HFF-Myc (cell line): ENCODE results near the gene NPPC.

Experiments
- DNase-seq: peaks from one replicate; pipeline ENCODE4 v3.0.0-alpha.2; 2011; ENCODE audit warnings: low read depth; ENCODE audit errors: extremely low read depth
- H3K4me3 ChIP-seq: replicated peaks from 2 replicates; pipeline ENCODE4 v1.5.1; 2011; ENCODE audit warnings: low read depth, mild to moderate bottlenecking, control low read depth, low read length
- TF ChIP-seq, protein P1 (sequence below): IDR thresholded peaks from 2 replicates; pipeline ENCODE4 v1.5.1; 2012; ENCODE audit warnings: mild to moderate bottlenecking, low read depth, low read length, control low read depth; ENCODE audit errors: missing control alignments

NPPC gene, protein sequence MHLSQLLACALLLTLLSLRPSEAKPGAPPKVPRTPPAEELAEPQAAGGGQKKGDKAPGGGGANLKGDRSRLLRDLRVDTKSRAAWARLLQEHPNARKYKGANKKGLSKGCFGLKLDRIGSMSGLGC

DNA sequence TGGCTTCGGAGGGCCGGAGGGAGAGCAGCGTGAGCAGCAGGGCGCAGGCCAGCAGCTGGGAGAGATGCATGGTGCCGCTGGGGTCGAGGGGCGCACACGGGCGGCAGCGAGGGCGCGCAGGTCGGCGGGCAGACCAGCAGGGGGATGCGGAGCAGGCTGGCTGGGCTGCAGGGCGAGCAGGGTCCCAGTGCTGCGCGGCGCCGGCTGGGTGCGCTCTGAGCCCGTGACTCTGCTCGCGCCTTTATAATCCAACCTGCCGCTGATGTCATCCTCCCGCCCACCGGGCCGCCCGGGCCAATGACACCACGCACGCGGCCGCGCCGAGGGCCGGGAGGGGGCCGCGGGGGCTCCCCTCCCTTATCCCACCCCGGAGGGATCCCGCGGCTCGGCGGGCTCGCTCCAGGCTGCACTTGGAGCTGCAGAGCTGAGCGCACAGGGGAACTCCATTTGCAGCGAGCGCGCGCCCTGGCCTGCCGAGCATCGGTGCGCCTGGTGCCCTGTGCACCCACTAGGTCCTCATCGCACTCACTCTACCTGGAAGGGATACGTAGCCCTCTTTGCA lies at the start of gene NPPC:
NPPC (minus strand) TSS at position 217 of the 562 bp plus-strand sequence; CDS start at position 70, 147 bp downstream.
- no peak for DNase-seq
- peak within 1 kb of the TSS; percentile 38 for H3K4me3 ChIP-seq
- TF ChIP-seq, protein P1, sequence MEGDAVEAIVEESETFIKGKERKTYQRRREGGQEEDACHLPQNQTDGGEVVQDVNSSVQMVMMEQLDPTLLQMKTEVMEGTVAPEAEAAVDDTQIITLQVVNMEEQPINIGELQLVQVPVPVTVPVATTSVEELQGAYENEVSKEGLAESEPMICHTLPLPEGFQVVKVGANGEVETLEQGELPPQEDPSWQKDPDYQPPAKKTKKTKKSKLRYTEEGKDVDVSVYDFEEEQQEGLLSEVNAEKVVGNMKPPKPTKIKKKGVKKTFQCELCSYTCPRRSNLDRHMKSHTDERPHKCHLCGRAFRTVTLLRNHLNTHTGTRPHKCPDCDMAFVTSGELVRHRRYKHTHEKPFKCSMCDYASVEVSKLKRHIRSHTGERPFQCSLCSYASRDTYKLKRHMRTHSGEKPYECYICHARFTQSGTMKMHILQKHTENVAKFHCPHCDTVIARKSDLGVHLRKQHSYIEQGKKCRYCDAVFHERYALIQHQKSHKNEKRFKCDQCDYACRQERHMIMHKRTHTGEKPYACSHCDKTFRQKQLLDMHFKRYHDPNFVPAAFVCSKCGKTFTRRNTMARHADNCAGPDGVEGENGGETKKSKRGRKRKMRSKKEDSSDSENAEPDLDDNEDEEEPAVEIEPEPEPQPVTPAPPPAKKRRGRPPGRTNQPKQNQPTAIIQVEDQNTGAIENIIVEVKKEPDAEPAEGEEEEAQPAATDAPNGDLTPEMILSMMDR: peak; percentile 33

DNA sequence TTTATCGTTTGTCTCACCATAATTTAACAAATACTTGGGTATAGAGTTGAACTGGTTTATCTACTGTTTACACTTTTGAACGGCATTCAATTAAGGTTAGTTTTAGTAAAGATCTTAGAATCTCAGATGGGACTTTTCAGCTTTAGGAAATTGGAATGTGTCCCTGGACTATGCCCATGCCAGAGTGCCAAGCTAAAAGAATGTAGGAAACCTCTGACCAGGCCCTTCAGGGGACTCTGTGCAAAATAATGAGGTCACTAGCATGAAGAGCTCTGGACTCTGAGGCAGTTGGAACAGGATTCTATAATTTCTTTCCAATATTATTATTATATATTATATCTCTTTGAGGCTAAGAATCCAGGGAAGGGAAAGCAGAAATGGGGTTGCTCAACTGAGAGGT lies 48.8 kb upstream of the NPPC start:
- TF ChIP-seq, protein P1: no peak
- no peak overlapping the region for H3K4me3 ChIP-seq
- no peak for DNase-seq

DNA sequence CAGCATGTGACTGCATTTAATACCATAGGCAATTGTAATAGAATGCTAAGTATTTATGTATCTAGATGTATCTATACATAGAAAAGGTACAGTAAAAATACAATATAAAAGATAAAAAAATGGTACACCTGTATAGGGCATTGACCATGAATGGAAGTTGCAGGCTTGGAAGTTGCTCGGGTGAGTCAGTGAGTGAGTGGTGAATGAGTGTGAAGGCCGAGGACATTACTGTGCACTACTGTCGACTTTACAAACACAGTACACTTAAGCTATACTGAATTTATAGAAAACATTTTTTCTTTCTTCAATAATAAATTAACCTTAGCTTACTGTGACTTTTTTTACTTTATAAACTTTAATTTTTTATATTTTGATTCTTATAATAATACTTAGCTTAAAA lies 44.3 kb upstream of the NPPC start:
- TF ChIP-seq, protein P1: no peak

GRCh38 chr2:231968820-231969219 lies 42.6 kb upstream of the NPPC start:
- no peak overlapping the region for H3K4me3 ChIP-seq
- no peak for DNase-seq
- TF ChIP-seq, protein P1: no peak

More for the DNA sequence above, 44.3 kb upstream of the NPPC start:
- no peak overlapping the region for H3K4me3 ChIP-seq
- no peak for DNase-seq

GRCh38 chr2:231966886-231967285 lies 40.7 kb upstream of the NPPC start:
- TF ChIP-seq, protein P1: no peak
- DNase-seq: no peak
- no peak overlapping the region for H3K4me3 ChIP-seq

DNA sequence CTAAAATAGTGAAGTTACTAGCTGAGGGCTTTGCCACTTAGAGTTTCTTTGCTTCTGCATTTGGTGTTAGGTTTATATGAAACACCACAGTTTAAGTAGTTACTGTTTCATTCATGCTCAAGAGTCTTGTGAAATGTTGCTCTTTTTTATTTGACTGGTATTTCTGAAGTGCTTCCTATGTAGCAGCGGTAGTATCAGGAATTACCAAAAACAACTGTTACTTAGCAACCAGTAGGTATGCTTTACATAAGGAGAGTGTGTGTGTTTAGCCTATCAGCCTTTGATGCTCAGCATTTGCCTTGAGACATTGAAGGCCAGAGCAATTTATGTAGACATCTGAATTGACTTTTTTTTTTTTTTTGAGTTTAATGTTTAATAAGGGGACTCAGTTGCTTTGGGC lies 38.9 kb upstream of the NPPC start:
- H3K4me3 ChIP-seq: no peak overlapping the region
- DNase-seq: no peak
- TF ChIP-seq, protein P1: no peak
